GM03348 (cell line): ENCODE measurements around the gene FGF10.

Experiments
- DNase-seq: peaks from one replicate; pipeline ENCODE4 v3.0.0; 2012; ENCODE audit warnings: low spot score

The FGF10 gene

DNA sequence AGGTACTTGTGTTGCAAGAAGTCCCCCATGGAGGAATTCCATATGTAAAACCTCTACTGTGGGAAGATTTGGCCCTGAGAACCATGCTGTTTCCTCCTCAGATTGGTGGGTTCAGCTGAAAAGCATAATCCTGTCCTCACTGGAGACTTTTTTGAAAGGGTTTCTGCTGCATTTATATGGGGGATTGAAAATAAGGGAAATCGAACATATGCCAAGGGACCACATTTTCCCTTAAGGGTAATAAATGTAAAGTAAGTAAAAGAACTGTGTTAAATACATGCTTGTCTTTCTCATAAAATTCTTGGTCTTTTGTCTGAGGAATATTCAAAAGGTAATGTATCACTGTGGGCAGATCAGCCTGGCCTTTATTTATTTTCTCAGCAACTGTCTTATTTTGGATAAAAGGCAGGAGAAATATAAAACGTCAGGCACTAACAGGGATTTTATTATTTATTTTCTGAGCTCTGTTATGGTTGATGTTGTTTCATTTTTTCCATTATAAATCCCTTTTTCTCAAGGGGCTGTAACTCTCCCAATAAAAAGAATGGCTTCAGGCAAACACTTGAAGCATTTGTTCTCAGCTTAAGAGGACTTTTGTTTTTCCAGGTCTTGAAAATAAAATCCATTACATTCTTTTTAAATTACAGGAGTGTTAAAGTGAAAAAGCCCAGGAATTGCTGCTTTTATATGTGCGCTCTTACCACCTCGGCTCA lies 131.4 kb downstream of the FGF10 start:
- DNase-seq, result no peak

DNA sequence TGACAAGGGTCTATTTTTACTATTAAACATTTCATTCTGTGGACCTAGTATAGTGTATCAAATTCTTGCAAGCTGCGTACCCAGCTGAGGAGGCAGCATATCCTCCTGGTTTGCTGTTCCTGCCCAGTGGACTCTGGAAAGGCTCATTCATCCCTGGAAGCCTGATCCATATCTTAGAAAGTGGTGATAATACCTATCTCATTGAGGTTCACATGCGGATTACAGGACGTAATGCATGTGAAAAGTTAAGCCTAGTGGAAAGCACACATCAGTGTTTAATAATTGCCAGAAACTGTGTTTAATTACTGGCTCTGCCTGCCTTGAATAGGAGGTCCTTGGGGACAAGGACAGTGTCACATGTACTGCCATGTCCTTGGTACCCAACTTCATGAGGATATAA lies 132.0 kb downstream of the FGF10 start:
- no peak for DNase-seq
